Right lobe of liver (tissue), 4 donors: ENCODE results near the gene SNHG17.

Experiments
- CTCF ChIP-seq, 4 donors: fragments of 200-600 bp in 3 of 4; fragments of 450-650 bp in 1 of 4; IDR thresholded peaks; one replicate each; pipeline versions ENCODE4 v1.5.1 to v1.8.0; 2016 to 2022; ENCODE audit warnings: antibody characterized with exemption in 4 of 4, mild to moderate bottlenecking in 2 of 4
- POLR2A ChIP-seq: fragments of 450-650 bp; IDR thresholded peaks from one replicate; pipeline ENCODE4 v1.6.1; 2017; ENCODE audit warnings: antibody characterized with exemption, mild to moderate bottlenecking
- donor health status: DM: no; HTN: no; CAD: no.
- donor health status: DM: no; HTN: no; CAD: no.
- donor health status: DM: no; HTN: yes; CAD: no.

GRCh38 chr20:38386851-38387250 lies 48.3 kb downstream of the SNHG17 start:
- no peak for TF ChIP-seq CTCF (IDR thresholded peaks at IDR 0.05)
- TF ChIP-seq POLR2A = no peak
